Measurements from ENCODE around the gene SLC22A15. TPM values are rescaled to one million over a fixed set of nuclear protein-coding genes. Genes with fewer than 3 reads are reported as not detected.

SLC22A15 gene
- total RNA-seq, 1 experiment from 2014 or later, result not detected

GRCh38 chr1:116066868-116067565, 90.7 kb downstream of the SLC22A15 start:
- Histone ChIP-seq H3K27me3 (ENCODE audit: low read length) (no peaks in the 10 kb centered on the region), H3K9me2 (replicated peaks; ENCODE audit: insufficient read depth, low read length) (no peaks in the 10 kb centered on the region), H3K4me1 (ENCODE audit: low read length) (no peaks in the 10 kb centered on the region), H3K4me3 (ENCODE audit: low read length) (no peak overlapping the region), H3K9me3 (ENCODE audit: low read length) (no peaks in the 10 kb centered on the region), H4K20me1 (ENCODE audit: insufficient read depth, low read depth, low read length) (no peaks in the 10 kb centered on the region), H3K79me2 (ENCODE audit: low read length) (no peaks in the 10 kb centered on the region), H2AFZ (ENCODE audit: low read length) (no peak overlapping the region), H3K9ac (ENCODE audit: low read length) (no peak overlapping the region), H3K4me2 (ENCODE audit: low read depth, low read length, poor library complexity, severe bottlenecking) (no peak overlapping the region), H3K36me3 (ENCODE audit: insufficient read depth, low read length) (no peaks in the 10 kb centered on the region), H3K27ac (ENCODE audit: low read length) (no peak overlapping the region)
- no peak for DNase-seq

- Histone ChIP-seq H3K9ac (ENCODE audit: low read length) (no peak overlapping the region), H3K36me3 (ENCODE audit: insufficient read depth, low read length) (no peaks in the 10 kb centered on the region), H3K9me3 (ENCODE audit: low read length) (no peaks in the 10 kb centered on the region), H3K79me2 (ENCODE audit: low read length) (no peaks in the 10 kb centered on the region), H3K27ac (ENCODE audit: low read length) (no peak overlapping the region), H2AFZ (ENCODE audit: low read length) (no peak overlapping the region), H3K4me1 (ENCODE audit: low read length) (no peaks in the 10 kb centered on the region), H3K4me2 (ENCODE audit: low read depth, low read length, poor library complexity, severe bottlenecking) (no peak overlapping the region), H4K20me1 (ENCODE audit: insufficient read depth, low read depth, low read length) (no peaks in the 10 kb centered on the region), H3K9me2 (replicated peaks; ENCODE audit: insufficient read depth, low read length) (no peaks in the 10 kb centered on the region), H3K4me3 (ENCODE audit: low read length) (no peak overlapping the region), H3K27me3 (ENCODE audit: low read length) (no peaks in the 10 kb centered on the region)
- DNase-seq, result no peak
These were observed 91.2 kb downstream of the SLC22A15 start for GRCh38 chr1:116067566-116067890.

- H2AFZ ChIP-seq (ENCODE audit: low read length), result no peak overlapping the region
- no peak overlapping the region for H3K27ac ChIP-seq (ENCODE audit: low read length)
- H3K79me2 ChIP-seq (ENCODE audit: low read length), result no peaks in the 10 kb centered on the region
- no peak for DNase-seq
- H3K9me3 ChIP-seq (ENCODE audit: low read length), result no peaks in the 10 kb centered on the region
- no peaks in the 10 kb centered on the region for H4K20me1 ChIP-seq (ENCODE audit: insufficient read depth, low read depth, low read length)
- no peak overlapping the region for H3K4me2 ChIP-seq (ENCODE audit: low read depth, low read length, poor library complexity, severe bottlenecking)
- H3K36me3 ChIP-seq (ENCODE audit: insufficient read depth, low read length), result no peaks in the 10 kb centered on the region
- no peaks in the 10 kb centered on the region for H3K4me1 ChIP-seq (ENCODE audit: low read length)
- H3K9ac ChIP-seq (ENCODE audit: low read length), result no peak overlapping the region
- H3K4me3 ChIP-seq (ENCODE audit: low read length), result no peak overlapping the region
- no peaks in the 10 kb centered on the region for H3K27me3 ChIP-seq (ENCODE audit: low read length)
- no peaks in the 10 kb centered on the region for H3K9me2 ChIP-seq (replicated peaks; ENCODE audit: insufficient read depth, low read length)
These were observed 99.3 kb downstream of the SLC22A15 start for GRCh38 chr1:116075575-116075974.

- Histone ChIP-seq H3K9ac (ENCODE audit: low read length) (no peak overlapping the region), H3K36me3 (ENCODE audit: insufficient read depth, low read length) (no peaks in the 10 kb centered on the region), H3K27me3 (ENCODE audit: low read length) (no peaks in the 10 kb centered on the region), H3K9me2 (replicated peaks; ENCODE audit: insufficient read depth, low read length) (no peaks in the 10 kb centered on the region), H3K9me3 (ENCODE audit: low read length) (no peaks in the 10 kb centered on the region), H4K20me1 (ENCODE audit: insufficient read depth, low read depth, low read length) (no peaks in the 10 kb centered on the region), H3K4me3 (ENCODE audit: low read length) (no peak overlapping the region), H3K4me1 (ENCODE audit: low read length) (no peaks in the 10 kb centered on the region), H3K79me2 (ENCODE audit: low read length) (no peaks in the 10 kb centered on the region), H2AFZ (ENCODE audit: low read length) (no peak overlapping the region), H3K27ac (ENCODE audit: low read length) (no peak overlapping the region), H3K4me2 (ENCODE audit: low read depth, low read length, poor library complexity, severe bottlenecking) (no peak overlapping the region)
- no peak for DNase-seq
These were observed 99.7 kb downstream of the SLC22A15 start for GRCh38 chr1:116075990-116076389.

GRCh38 chr1:116076831-116077230, 100.5 kb downstream of the SLC22A15 start:
- H2AFZ ChIP-seq (ENCODE audit: low read length), result no peak overlapping the region
- no peak overlapping the region for H3K4me2 ChIP-seq (ENCODE audit: low read depth, low read length, poor library complexity, severe bottlenecking)
- no peak overlapping the region for H3K9ac ChIP-seq (ENCODE audit: low read length)
- no peak overlapping the region for H3K4me3 ChIP-seq (ENCODE audit: low read length)
- H4K20me1 ChIP-seq (ENCODE audit: insufficient read depth, low read depth, low read length), result no peaks in the 10 kb centered on the region
- no peaks in the 10 kb centered on the region for H3K9me3 ChIP-seq (ENCODE audit: low read length)
- no peaks in the 10 kb centered on the region for H3K36me3 ChIP-seq (ENCODE audit: insufficient read depth, low read length)
- no peaks in the 10 kb centered on the region for H3K27me3 ChIP-seq (ENCODE audit: low read length)
- H3K4me1 ChIP-seq (ENCODE audit: low read length), result no peaks in the 10 kb centered on the region
- no peak overlapping the region for H3K27ac ChIP-seq (ENCODE audit: low read length)
- H3K9me2 ChIP-seq (replicated peaks; ENCODE audit: insufficient read depth, low read length), result no peaks in the 10 kb centered on the region
- H3K79me2 ChIP-seq (ENCODE audit: low read length), result no peaks in the 10 kb centered on the region
- DNase-seq, result no peak

GRCh38 chr1:116078699-116079223, 102.4 kb downstream of the SLC22A15 start:
- no peaks in the 10 kb centered on the region for H4K20me1 ChIP-seq (ENCODE audit: insufficient read depth, low read depth, low read length)
- DNase-seq, result no peak
- no peak overlapping the region for H3K27ac ChIP-seq (ENCODE audit: low read length)
- H3K4me2 ChIP-seq (ENCODE audit: low read depth, low read length, poor library complexity, severe bottlenecking), result no peak overlapping the region
- no peaks in the 10 kb centered on the region for H3K27me3 ChIP-seq (ENCODE audit: low read length)
- no peaks in the 10 kb centered on the region for H3K36me3 ChIP-seq (ENCODE audit: insufficient read depth, low read length)
- H3K9me2 ChIP-seq (replicated peaks; ENCODE audit: insufficient read depth, low read length), result no peaks in the 10 kb centered on the region
- H3K9me3 ChIP-seq (ENCODE audit: low read length), result no peaks in the 10 kb centered on the region
- no peaks in the 10 kb centered on the region for H3K79me2 ChIP-seq (ENCODE audit: low read length)
- no peak overlapping the region for H3K9ac ChIP-seq (ENCODE audit: low read length)
- H3K4me1 ChIP-seq (ENCODE audit: low read length), result peaks cover 8% of the 10 kb centered on the region
- H2AFZ ChIP-seq (ENCODE audit: low read length), result no peak overlapping the region
- no peak overlapping the region for H3K4me3 ChIP-seq (ENCODE audit: low read length)

GRCh38 chr1:116087628-116088027, 111.3 kb downstream of the SLC22A15 start:
- peaks cover 8% of the 10 kb centered on the region for H3K4me1 ChIP-seq (ENCODE audit: low read length)
- no peaks in the 10 kb centered on the region for H3K36me3 ChIP-seq (ENCODE audit: insufficient read depth, low read length)
- no peak overlapping the region for H3K4me3 ChIP-seq (ENCODE audit: low read length)
- H3K9ac ChIP-seq (ENCODE audit: low read length), result no peak overlapping the region
- no peaks in the 10 kb centered on the region for H3K27me3 ChIP-seq (ENCODE audit: low read length)
- no peaks in the 10 kb centered on the region for H3K9me3 ChIP-seq (ENCODE audit: low read length)
- no peak overlapping the region for H3K27ac ChIP-seq (ENCODE audit: low read length)
- no peak overlapping the region for H2AFZ ChIP-seq (ENCODE audit: low read length)
- H3K79me2 ChIP-seq (ENCODE audit: low read length), result no peaks in the 10 kb centered on the region
- no peaks in the 10 kb centered on the region for H4K20me1 ChIP-seq (ENCODE audit: insufficient read depth, low read depth, low read length)
- no peak for DNase-seq
- no peak overlapping the region for H3K4me2 ChIP-seq (ENCODE audit: low read depth, low read length, poor library complexity, severe bottlenecking)
- no peaks in the 10 kb centered on the region for H3K9me2 ChIP-seq (replicated peaks; ENCODE audit: insufficient read depth, low read length)

GRCh38 chr1:116089870-116090269, 113.6 kb downstream of the SLC22A15 start:
- Histone ChIP-seq H3K4me3 (ENCODE audit: low read length) (no peak overlapping the region), H3K9me2 (replicated peaks; ENCODE audit: insufficient read depth, low read length) (no peaks in the 10 kb centered on the region), H3K79me2 (ENCODE audit: low read length) (no peaks in the 10 kb centered on the region), H4K20me1 (ENCODE audit: insufficient read depth, low read depth, low read length) (no peaks in the 10 kb centered on the region), H3K27me3 (ENCODE audit: low read length) (no peaks in the 10 kb centered on the region), H3K4me1 (ENCODE audit: low read length) (no peaks in the 10 kb centered on the region), H2AFZ (ENCODE audit: low read length) (no peak overlapping the region), H3K9ac (ENCODE audit: low read length) (no peak overlapping the region), H3K27ac (ENCODE audit: low read length) (no peak overlapping the region), H3K4me2 (ENCODE audit: low read depth, low read length, poor library complexity, severe bottlenecking) (no peak overlapping the region), H3K9me3 (ENCODE audit: low read length) (no peaks in the 10 kb centered on the region), H3K36me3 (ENCODE audit: insufficient read depth, low read length) (no peaks in the 10 kb centered on the region)
- DNase-seq, result no peak

All from Karpas-422 (cell line).